Liver (tissue), 3 donors: ENCODE measurements around the gene AMPD3.

ENCODE experiments used
- CTCF ChIP-seq: fragments of 150-350 bp; IDR thresholded peaks from 2 replicates; pipeline ENCODE4 v1.5.1; 2017; ENCODE audit warnings: improper control_type of control experiment, low read depth, low read length; ENCODE audit not compliant: missing input control
- EGR1 ChIP-seq, 2 donors: IDR thresholded peaks; 2 replicates each; pipeline ENCODE4 v1.6.1; 2016 to 2018; ENCODE audit warnings: antibody characterized with exemption in 2 of 2, low read depth in 2 of 2
- FOXA1 ChIP-seq: IDR thresholded peaks from 2 replicates; pipeline ENCODE4 v1.6.1; 2016; ENCODE audit warnings: antibody characterized with exemption
- GABPA ChIP-seq, 2 donors: IDR thresholded peaks in 1 of 2; conservative IDR thresholded peaks in 1 of 2; 2 replicates each; pipeline ENCODE4 v1.6.1; 2016; ENCODE audit warnings: antibody characterized with exemption in 2 of 2, mild to moderate bottlenecking in 1 of 2, moderate library complexity in 1 of 2
- HNF4G ChIP-seq: IDR thresholded peaks from 2 replicates; pipeline ENCODE4 v1.6.1; 2016; ENCODE audit warnings: antibody characterized with exemption
- JUND ChIP-seq, 2 donors: IDR thresholded peaks; 2 replicates each; pipeline ENCODE4 v1.6.1; 2016; ENCODE audit warnings: antibody characterized with exemption in 2 of 2
- MAX ChIP-seq: IDR thresholded peaks from 2 replicates; pipeline ENCODE4 v1.6.1; 2016; ENCODE audit warnings: antibody characterized with exemption
- NR2F2 ChIP-seq: IDR thresholded peaks from 2 replicates; pipeline ENCODE4 v1.6.1; 2016; ENCODE audit warnings: antibody characterized with exemption
- RAD21 ChIP-seq, 2 donors: IDR thresholded peaks; 2 replicates each; pipeline ENCODE4 v1.6.1; 2016; ENCODE audit warnings: antibody characterized with exemption in 2 of 2, mild to moderate bottlenecking in 2 of 2
- REST ChIP-seq: IDR thresholded peaks from 2 replicates; pipeline ENCODE4 v1.6.1; 2016; ENCODE audit warnings: antibody characterized with exemption, mild to moderate bottlenecking
- SP1 ChIP-seq: IDR thresholded peaks from 2 replicates; pipeline ENCODE4 v1.6.1; 2018; ENCODE audit warnings: antibody characterized with exemption, mild to moderate bottlenecking
- TAF1 ChIP-seq: conservative IDR thresholded peaks from 2 replicates; pipeline ENCODE4 v1.6.1; 2016; ENCODE audit warnings: antibody characterized with exemption, mild to moderate bottlenecking
- ZBTB33 ChIP-seq: IDR thresholded peaks from 2 replicates; pipeline ENCODE4 v1.6.1; 2016; ENCODE audit warnings: antibody characterized with exemption
- TF ChIP-seq, protein P1 (sequence below): IDR thresholded peaks from 2 replicates; pipeline ENCODE4 v1.6.1; 2016; ENCODE audit warnings: antibody characterized with exemption
- donor health status: healthy.
- donor health status: healthy.

DNA sequence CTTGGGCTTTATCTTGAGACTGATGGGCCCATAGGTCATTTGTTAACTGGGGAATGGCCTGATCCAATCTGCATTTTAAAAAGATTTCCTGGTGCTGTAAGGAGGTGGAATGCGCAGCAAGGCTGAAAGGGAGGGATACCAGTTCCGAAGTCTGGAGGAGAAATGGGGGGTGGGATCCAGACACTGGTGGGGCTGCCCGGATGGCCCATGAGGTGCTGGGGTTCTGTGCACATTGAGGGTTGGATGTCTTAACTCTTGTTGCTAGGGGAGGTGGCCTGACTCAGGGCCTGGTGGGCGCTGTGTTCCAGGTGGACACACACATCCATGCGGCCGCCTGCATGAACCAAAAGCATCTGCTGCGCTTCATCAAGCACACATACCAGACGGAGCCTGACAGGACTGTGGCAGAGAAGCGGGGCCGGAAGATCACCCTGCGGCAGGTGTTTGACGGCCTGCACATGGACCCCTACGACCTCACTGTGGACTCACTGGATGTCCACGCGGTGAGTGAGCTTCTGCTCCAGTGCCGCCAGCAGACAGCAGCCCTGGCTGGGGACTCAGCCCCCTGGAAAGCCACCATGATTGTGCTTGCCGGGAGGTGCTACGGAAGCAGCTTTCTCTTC, 38.1 kb downstream of the AMPD3 start:
- TF ChIP-seq CTCF (no peak), TAF1 (no peak), REST (no peak), ZBTB33 (no peak), RAD21 (IDR thresholded peaks at IDR 0.05) (no peak), HNF4G (no peak), MAX (no peak), SP1 (no peak), GABPA (IDR thresholded peaks at IDR 0.05 in 1 of 2, conservative IDR thresholded peaks at IDR 0.05 in 1 of 2) (no peak), NR2F2 (no peak), EGR1 (IDR thresholded peaks at IDR 0.05; ENCODE audit: low read depth in 2 of 2) (no peak), JUND (IDR thresholded peaks at IDR 0.05) (no peak), FOXA1 (no peak)
- TF ChIP-seq, protein P1, sequence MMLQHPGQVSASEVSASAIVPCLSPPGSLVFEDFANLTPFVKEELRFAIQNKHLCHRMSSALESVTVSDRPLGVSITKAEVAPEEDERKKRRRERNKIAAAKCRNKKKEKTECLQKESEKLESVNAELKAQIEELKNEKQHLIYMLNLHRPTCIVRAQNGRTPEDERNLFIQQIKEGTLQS: no peak
